Measurements from ENCODE around the gene KASH5. TPM values are rescaled to one million over a fixed set of nuclear protein-coding genes. Genes with fewer than 3 reads are reported as not detected.

Gene KASH5
- total RNA-seq, 1 donor from 2014 or later = not detected

DNA sequence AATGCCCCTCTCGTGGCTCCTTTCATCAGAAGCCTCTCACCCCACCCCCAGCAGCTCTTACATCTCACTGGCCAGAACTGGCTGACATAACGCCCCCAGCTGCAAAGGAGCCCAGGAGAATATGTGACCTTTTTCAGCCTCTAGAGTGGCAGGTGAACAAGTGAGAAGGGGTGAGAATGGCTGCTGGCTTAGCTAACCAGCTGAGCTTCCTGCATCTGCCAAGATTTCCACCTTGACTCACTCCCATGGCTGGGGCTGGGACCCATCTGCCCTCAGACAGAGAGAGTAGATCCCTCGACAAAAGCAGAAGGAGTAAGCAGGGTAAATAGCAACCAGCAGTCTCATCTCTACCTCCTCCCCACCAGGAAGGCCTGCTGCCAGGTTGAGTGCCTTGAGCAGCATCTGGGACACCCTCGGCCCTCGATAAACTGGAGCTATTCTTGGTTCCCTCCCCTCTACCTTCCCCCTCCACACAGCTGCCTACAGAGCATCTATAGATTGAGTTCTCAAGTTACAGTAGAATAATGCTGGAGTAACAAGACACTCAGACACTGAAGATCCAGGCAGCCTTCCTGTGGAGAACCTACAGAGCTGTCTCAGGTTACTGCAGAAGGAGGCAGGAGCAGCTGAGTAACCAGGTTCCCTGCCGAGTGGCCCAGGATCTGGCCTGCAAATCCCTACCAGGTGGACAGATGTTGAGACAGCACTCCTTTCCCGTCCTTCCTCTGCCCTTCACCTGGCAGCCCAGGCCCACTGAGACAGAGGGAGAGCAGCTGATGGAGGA, 15.5 kb downstream of the KASH5 start:
- Mint-ChIP-seq H3K4me1 (peaks cover 13% of the 10 kb centered on the region), H3K27me3 (ENCODE audit: low read depth) (peaks cover 13% of the 10 kb centered on the region), H3K27ac (peak overlapping the region; percentile 74), H3K4me3 (no peak overlapping the region), H3K36me3 (no peaks in the 10 kb centered on the region), H3K9me3 (no peaks in the 10 kb centered on the region)
- TF ChIP-seq, protein P1, sequence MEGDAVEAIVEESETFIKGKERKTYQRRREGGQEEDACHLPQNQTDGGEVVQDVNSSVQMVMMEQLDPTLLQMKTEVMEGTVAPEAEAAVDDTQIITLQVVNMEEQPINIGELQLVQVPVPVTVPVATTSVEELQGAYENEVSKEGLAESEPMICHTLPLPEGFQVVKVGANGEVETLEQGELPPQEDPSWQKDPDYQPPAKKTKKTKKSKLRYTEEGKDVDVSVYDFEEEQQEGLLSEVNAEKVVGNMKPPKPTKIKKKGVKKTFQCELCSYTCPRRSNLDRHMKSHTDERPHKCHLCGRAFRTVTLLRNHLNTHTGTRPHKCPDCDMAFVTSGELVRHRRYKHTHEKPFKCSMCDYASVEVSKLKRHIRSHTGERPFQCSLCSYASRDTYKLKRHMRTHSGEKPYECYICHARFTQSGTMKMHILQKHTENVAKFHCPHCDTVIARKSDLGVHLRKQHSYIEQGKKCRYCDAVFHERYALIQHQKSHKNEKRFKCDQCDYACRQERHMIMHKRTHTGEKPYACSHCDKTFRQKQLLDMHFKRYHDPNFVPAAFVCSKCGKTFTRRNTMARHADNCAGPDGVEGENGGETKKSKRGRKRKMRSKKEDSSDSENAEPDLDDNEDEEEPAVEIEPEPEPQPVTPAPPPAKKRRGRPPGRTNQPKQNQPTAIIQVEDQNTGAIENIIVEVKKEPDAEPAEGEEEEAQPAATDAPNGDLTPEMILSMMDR (IDR thresholded peaks at IDR 0.05; ENCODE audit: unreplicated experiment) = no peak
- DNase-seq (ENCODE audit: low spot score in 2 of 2, unreplicated experiment in 2 of 2) = peak in 1 of 2 experiments; percentile 45

DNA sequence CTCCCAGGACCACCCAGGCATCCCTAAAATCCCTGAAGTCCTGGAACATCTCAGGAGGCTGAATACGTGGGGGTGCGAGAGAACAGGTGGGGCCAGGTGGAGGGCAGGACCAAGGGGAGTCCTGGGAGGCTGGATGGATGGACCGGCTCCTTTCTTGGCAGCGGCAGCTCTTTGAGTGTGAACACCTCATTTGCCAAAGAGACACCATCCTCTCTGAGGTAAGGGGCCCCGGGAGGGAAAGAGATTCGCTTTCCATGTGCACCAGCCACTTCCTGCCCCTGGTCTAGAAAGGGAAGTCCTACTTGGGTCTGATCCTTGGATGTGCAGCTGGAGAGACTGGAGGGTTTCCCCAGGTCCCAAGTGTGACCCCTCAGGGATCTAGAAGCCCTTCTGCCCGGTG, 19.0 kb downstream of the KASH5 start:
- no peak overlapping the region for H3K4me3 Mint-ChIP-seq
- peaks cover 13% of the 10 kb centered on the region for H3K4me1 Mint-ChIP-seq
- H3K9me3 Mint-ChIP-seq = no peaks in the 10 kb centered on the region
- H3K36me3 Mint-ChIP-seq = no peaks in the 10 kb centered on the region
- no peak for DNase-seq (ENCODE audit: low spot score in 2 of 2, unreplicated experiment in 2 of 2)
- TF ChIP-seq, protein P1 (IDR thresholded peaks at IDR 0.05; ENCODE audit: unreplicated experiment) = no peak
- H3K27ac Mint-ChIP-seq = no peak overlapping the region
- peaks cover 23% of the 10 kb centered on the region for H3K27me3 Mint-ChIP-seq (ENCODE audit: low read depth)

DNA sequence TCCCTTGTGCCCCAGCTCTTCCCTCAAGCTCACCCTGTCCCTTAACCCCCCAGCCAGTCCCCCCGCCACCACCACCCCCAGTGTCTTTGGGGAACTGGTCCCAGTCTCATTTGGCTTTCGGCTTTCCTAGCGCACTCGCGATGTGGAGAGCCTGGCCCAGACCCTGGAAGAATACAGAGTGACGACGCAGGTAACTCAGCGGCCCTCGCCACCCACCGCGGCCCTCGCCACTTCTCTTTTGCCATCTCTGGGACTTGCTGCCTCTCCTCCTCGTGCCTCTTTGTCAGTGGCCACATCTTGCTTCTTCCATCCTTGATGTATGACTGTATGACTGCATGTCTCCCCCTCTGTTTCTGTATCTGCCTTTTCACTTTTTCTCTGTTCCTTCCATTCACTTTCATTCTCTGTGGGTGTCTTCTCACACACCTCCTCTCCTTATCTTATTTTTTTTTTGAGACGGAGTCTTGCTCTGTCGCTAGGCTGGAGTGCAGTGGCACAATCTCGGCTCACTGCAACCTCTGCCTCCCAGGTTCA, 19.5 kb downstream of the KASH5 start:
- Mint-ChIP-seq H3K36me3 (no peaks in the 10 kb centered on the region), H3K9me3 (no peaks in the 10 kb centered on the region), H3K4me1 (peaks cover 17% of the 10 kb centered on the region), H3K4me3 (no peak overlapping the region), H3K27me3 (ENCODE audit: low read depth) (peaks cover 26% of the 10 kb centered on the region), H3K27ac (no peak overlapping the region)
- TF ChIP-seq, protein P1 (IDR thresholded peaks at IDR 0.05; ENCODE audit: unreplicated experiment) = no peak
- DNase-seq (ENCODE audit: low spot score in 2 of 2, unreplicated experiment in 2 of 2) = no peak

DNA sequence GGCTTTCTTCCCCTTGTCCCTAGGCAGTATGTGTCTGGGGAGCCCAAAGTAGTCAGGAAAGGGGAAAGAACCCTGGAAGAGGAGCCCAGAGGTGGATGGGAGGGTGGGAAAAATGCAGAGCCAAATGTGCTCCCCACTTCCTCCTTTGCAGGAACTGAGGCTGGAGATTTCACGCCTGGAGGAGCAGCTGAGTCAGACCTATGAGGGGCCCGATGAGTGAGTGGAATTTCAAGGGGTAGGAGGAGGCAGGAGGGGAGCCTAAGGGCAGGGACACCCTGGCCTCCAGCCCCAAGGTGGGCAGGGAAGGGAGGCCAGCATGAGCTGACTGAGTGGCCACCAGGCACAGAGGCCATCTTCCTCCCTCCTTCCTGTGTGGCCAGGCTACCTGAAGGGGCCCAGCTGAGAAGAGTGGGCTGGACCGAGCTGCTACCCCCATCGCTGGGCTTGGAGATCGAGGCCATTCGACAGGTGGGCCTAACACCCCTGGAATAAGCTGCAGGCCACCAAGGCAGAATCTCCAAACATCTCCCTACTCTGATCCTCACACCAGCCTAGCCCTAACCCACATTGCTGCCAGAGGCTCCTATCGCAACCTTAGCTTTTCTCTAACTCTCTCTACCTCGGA, 20.9 kb downstream of the KASH5 start:
- H3K9me3 Mint-ChIP-seq = no peaks in the 10 kb centered on the region
- TF ChIP-seq, protein P1 (IDR thresholded peaks at IDR 0.05; ENCODE audit: unreplicated experiment) = no peak
- H3K4me3 Mint-ChIP-seq = no peak overlapping the region
- H3K27ac Mint-ChIP-seq = no peak overlapping the region
- peaks cover 28% of the 10 kb centered on the region for H3K27me3 Mint-ChIP-seq (ENCODE audit: low read depth)
- DNase-seq (ENCODE audit: low spot score in 2 of 2, unreplicated experiment in 2 of 2) = no peak
- no peaks in the 10 kb centered on the region for H3K36me3 Mint-ChIP-seq
- peaks cover 23% of the 10 kb centered on the region for H3K4me1 Mint-ChIP-seq

DNA sequence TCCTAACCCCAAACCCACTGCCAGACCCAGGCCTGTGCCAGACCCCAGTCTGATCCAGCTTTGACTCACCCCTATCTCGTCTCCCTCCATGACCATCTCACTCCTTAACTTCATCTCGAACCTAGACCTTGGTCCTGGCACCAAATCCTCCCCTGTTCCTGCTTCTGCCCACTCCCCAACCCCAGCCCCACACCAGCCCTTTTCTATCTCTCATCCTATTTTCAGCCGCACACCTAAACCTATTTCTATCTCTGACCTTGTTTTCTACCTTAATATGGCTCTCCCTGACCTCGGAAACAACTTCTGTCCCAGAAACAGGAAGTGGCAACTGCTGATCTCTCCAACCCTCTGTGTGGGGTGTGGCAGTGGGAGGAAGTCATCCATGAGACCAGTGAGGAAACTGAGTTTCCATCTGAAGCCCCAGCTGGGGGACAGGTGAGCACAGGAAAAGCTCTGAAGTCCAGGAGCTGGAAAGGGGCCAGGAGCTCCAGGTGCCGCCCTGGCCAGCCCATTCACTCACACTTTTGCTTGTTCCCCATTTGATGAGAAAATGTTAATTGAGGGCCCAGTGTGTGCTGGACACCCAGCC, 21.5 kb downstream of the KASH5 start:
- H3K27ac Mint-ChIP-seq = no peak overlapping the region
- no peaks in the 10 kb centered on the region for H3K9me3 Mint-ChIP-seq
- TF ChIP-seq, protein P1 (IDR thresholded peaks at IDR 0.05; ENCODE audit: unreplicated experiment) = no peak
- no peak overlapping the region for H3K4me3 Mint-ChIP-seq
- H3K27me3 Mint-ChIP-seq (ENCODE audit: low read depth) = peaks cover 28% of the 10 kb centered on the region
- no peak for DNase-seq (ENCODE audit: low spot score in 2 of 2, unreplicated experiment in 2 of 2)
- peaks cover 23% of the 10 kb centered on the region for H3K4me1 Mint-ChIP-seq
- no peaks in the 10 kb centered on the region for H3K36me3 Mint-ChIP-seq
